GM18508 (cell line): ENCODE data around the gene RALGAPA2.

ENCODE experiments used
- ATAC-seq: cut with Tn5 transposase; IDR thresholded peaks from one replicate; pipeline ENCODE4 v1.9.1; 2021; ENCODE audit warnings: moderate number of reproducible peaks; ENCODE audit not compliant: insufficient read depth, unreplicated experiment

Gene RALGAPA2

DNA sequence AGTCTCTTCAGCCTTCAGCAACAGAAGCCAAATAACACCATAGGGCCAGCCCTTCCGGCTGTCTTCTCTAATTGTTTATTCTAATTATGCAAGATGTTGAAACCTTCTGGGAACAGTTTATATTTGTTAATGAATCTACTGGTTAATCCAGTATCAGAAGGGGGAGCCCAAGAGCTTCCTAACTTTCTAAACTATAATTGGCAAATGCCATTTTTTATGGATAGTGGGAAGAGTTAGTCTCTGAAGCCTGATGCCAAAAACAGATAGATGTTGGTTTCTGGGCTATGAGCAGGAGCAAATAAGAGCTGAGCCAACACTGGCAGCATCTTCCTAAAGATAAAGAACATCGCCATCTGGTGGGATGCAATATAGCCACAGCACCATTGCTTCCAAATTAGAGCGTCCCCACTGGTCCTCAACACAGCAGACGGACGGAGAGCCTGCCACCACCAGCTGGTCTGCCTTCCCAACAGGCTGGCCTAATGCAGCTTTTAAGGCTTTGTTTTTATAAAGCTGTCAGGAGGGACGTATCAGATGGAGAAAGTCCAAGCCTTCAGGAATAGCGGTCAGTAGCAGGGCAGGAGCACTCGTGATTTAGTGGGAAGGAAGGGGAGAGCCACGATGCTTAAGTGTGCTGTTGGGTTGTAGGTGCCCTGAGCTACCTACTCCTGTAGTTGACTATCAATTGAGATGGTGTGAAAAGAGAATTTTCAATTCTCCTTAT, 118.8 kb downstream of the RALGAPA2 start:
- ATAC-seq = no peak

GRCh38 chr20:20585146-20585545, 127.3 kb downstream of the RALGAPA2 start:
- no peak for ATAC-seq

- no peak for ATAC-seq
Observed at GRCh38 chr20:20582734-20583133, 129.7 kb downstream of the RALGAPA2 start.

DNA sequence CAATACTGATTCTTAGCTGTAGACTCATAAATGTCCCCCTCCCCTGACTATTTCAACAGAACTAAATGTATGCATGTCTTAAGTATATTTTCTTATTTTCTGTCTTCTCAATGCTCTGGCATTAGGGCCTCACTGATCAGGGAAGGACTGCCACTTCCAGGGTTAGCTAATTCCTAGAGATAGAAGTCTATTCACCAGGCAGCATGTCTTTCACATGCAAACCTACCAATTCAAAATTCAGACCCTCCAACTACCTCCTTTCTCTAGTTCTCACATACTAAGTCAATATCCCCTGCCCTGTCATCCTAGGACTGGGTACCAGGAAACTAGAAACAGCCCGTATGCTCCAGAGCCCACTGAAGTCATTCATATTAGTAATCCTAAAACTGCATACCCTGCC, 132.3 kb downstream of the RALGAPA2 start:
- ATAC-seq = no peak

DNA sequence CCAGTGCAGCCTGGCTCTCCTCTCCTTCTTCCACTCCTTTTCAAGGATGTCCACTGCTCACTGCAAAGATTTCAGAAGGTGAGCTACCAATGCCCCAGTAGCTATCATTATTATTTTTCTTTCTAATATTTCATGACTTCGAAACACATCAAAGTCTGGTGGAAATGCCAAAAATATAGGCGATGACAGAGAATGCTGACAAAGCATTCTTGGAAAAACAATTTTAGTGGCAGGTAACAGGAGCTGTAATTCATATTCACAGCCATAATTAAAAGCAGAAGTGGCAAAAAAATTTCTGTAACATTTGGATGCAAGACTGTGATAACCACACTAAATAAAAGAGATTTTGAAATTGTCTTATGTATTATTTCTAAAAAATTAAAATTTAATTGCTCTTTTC, 133.6 kb downstream of the RALGAPA2 start:
- ATAC-seq = no peak

- no peak for ATAC-seq
Observed at GRCh38 chr20:20573797-20574196, 138.6 kb downstream of the RALGAPA2 start.

DNA sequence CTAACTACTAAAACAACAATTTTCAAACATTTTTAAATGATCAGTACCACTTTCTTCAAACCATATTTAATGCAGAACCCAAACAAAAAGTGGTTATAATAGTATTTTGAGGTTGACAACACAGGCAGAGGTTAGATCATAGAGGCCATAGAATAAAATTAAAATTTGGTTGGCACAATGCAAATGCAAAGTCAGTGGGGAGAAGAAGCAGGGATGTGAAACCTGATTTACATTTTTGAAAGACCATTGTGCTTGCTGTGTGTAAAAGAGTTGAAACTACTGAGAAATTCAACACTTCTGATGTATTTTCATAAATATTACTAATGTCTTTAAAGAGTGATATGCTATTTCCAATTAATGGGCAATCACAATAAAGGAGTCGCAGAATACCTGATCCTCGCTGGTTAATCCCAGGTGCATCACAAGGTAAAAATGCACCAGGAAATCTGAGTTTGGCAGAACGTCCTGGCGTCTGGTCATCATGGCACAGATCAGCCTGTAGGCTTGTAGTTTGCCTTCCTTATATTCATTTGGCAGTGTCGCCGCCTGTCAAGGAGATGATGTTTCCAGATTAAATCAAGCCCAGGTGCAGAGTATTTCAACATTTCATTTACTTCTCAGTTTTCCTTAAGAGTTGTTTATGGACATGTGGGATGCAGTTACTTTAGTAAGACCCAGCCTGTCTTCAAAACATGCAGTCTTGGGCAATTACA, 141.2 kb downstream of the RALGAPA2 start:
- no peak for ATAC-seq

- no peak for ATAC-seq
Observed at GRCh38 chr20:20568604-20569205, 143.7 kb downstream of the RALGAPA2 start.

- no peak for ATAC-seq
Observed at GRCh38 chr20:20567712-20568111, 144.7 kb downstream of the RALGAPA2 start.

DNA sequence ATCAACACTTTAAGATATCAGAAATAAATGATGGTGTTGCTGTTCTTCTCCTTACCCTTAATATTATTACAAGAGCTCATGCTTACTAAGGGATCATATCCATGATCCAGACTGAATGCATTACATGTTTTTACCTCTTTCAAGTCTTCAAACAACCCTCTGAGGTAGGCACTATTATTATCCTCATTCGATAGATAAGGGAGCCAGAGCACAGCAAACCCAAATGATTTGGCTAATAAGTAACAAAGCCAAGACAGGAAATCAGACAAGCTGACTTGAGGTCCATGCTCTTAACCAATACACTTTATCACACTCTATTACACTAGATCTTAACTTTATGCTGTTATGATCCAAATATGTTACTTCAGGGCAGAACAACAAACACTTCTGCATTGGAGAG, 145.9 kb downstream of the RALGAPA2 start:
- ATAC-seq = no peak

- no peak for ATAC-seq
Observed at GRCh38 chr20:20564279-20564678, 148.2 kb downstream of the RALGAPA2 start.

DNA sequence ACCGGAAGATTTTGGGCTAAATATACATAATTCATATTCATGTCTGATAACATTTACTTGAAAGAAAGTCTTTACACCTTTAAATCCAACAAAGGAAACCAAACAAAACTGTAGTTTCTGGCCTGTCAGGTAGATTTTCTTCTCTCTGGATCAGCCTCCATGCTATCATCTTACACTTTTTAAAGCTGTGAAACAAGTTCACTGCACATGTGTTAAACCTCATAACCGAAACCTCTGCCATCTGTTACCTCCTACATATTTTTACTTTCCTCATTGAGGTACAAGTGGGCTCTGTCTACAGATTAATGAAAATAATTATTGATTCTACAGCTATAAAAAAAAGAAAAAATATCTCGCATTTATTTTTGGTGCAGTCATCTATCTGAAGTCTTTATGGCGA, 149.9 kb downstream of the RALGAPA2 start:
- no peak for ATAC-seq

GRCh38 chr20:20561841-20562240, 150.6 kb downstream of the RALGAPA2 start:
- ATAC-seq = no peak

GRCh38 chr20:20561172-20561571, 151.3 kb downstream of the RALGAPA2 start:
- no peak for ATAC-seq

DNA sequence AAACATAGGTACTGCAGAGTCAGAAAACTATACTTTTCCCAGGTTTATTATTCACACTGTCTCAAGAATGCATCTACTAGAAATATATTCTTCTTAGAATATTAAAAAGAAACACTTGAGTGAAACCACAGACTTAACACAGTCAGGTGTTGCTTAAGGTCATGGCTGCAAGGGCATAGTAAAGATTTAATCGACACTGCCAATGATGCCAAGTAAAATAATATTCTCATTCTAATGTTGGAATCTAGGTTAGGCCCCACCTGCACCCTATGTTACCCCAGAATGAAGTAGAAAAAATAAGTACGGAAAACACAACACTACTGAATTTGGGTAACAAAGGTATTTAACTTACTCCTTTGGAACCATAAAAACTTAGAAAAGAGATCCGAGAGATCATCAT, 155.0 kb downstream of the RALGAPA2 start:
- no peak for ATAC-seq

GRCh38 chr20:20555838-20556237, 156.6 kb downstream of the RALGAPA2 start:
- no peak for ATAC-seq

DNA sequence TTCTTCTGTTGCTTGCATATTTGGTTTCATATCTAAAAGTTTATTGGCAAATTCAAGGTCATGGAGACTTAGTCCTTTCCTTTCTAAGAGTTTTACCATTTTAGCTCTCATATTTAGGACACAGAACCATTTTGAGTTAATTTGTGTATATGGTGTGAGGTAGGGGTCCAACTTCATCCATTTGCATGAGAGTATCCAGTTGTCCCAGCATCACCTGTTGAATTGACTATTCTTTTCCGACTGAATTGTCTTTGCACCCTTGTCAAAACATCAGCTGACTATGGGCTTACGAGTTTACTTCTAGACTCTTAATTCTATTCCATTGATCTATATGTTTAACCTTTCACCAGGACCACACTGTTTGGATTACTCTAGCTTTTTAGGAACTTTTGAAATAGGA, 157.5 kb downstream of the RALGAPA2 start:
- no peak for ATAC-seq

GRCh38 chr20:20553541-20553940, 158.9 kb downstream of the RALGAPA2 start:
- ATAC-seq = no peak

GRCh38 chr20:20552076-20552475, 160.4 kb downstream of the RALGAPA2 start:
- no peak for ATAC-seq

- no peak for ATAC-seq
Observed at GRCh38 chr20:20551409-20551808, 161.0 kb downstream of the RALGAPA2 start.

DNA sequence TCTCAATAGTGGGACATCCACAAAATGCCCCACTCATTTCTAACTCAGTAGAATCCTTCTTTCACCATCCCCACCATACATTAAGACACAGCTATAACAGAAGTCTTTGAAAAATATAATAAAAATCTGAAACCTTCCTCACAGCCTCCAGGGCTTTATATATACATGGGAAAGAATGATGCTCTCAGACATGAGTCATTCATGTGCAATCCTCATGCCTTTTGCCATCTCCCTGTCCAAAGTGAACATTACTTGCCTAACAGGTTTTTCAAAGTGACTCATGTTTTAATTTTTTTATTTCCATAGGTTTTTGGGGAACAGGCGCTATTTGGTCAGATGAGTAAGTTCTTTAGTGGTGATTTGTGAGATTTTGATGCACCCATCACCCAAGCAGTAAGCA, 162.7 kb downstream of the RALGAPA2 start:
- no peak for ATAC-seq

- no peak for ATAC-seq
Observed at GRCh38 chr20:20549267-20549612, 163.2 kb downstream of the RALGAPA2 start.
